ENCODE measurements around the gene SUPT4H1.

SUPT4H1 gene

GRCh38 chr17:58339755-58340404, 12.1 kb downstream of the SUPT4H1 start:
- DNase-seq (ENCODE audit: low read depth) = no peak

GRCh38 chr17:58338841-58339754, 12.9 kb downstream of the SUPT4H1 start:
- peak; percentile 21 for DNase-seq (ENCODE audit: low read depth)

- DNase-seq (ENCODE audit: low read depth) = no peak
Observed at GRCh38 chr17:58338454-58338840, 13.6 kb downstream of the SUPT4H1 start.

GRCh38 chr17:58337600-58338453, 14.2 kb downstream of the SUPT4H1 start:
- peak; percentile 80 for DNase-seq (ENCODE audit: low read depth)

GRCh38 chr17:58337210-58337599, 14.8 kb downstream of the SUPT4H1 start:
- DNase-seq (ENCODE audit: low read depth) = no peak

- peak; percentile 17 for DNase-seq (ENCODE audit: low read depth)
Observed at GRCh38 chr17:58336456-58337209, 15.4 kb downstream of the SUPT4H1 start.

- DNase-seq (ENCODE audit: low read depth) = no peak
Observed at GRCh38 chr17:58335779-58336455, 16.1 kb downstream of the SUPT4H1 start.

- DNase-seq (ENCODE audit: low read depth) = no peak
Observed at GRCh38 chr17:58335061-58335731, 16.8 kb downstream of the SUPT4H1 start.

GRCh38 chr17:58334661-58335060, 17.3 kb downstream of the SUPT4H1 start:
- no peak for DNase-seq (ENCODE audit: low read depth)

- no peak for DNase-seq (ENCODE audit: low read depth)
Observed at GRCh38 chr17:58334256-58334655, 17.7 kb downstream of the SUPT4H1 start.

GRCh38 chr17:58333736-58334207, 18.2 kb downstream of the SUPT4H1 start:
- DNase-seq (ENCODE audit: low read depth) = no peak

GRCh38 chr17:58332778-58333735, 18.9 kb downstream of the SUPT4H1 start:
- DNase-seq (ENCODE audit: low read depth) = no peak

GRCh38 chr17:58331815-58332777, 19.9 kb downstream of the SUPT4H1 start:
- no peak for DNase-seq (ENCODE audit: low read depth)

- DNase-seq (ENCODE audit: low read depth) = no peak
Observed at GRCh38 chr17:58330997-58331814, 20.8 kb downstream of the SUPT4H1 start.

GRCh38 chr17:58330538-58330996, 21.4 kb downstream of the SUPT4H1 start:
- DNase-seq (ENCODE audit: low read depth) = no peak

GRCh38 chr17:58329810-58330537, 22.0 kb downstream of the SUPT4H1 start:
- no peak for DNase-seq (ENCODE audit: low read depth)

All from stromal cell of bone marrow (primary cell).